H1 (cell line): ENCODE measurements around the gene ST6GALNAC4. TPM values are rescaled to one million over a fixed set of nuclear protein-coding genes. Genes with fewer than 3 reads are reported as not detected.

Experiments
- CTCF ChIA-PET: fragments of 300-600 bp; sonication (Branson Sonifier 250); formaldehyde crosslinking; loops from one replicate; lab custom pipeline; 2021; ENCODE audit not compliant: partially characterized antibody; lab: Charles Lee
- POLR2A ChIA-PET: fragments of 300-600 bp; sonication (Branson Sonifier 250); formaldehyde crosslinking; loops from one replicate; lab custom pipeline; 2021; ENCODE audit warnings: inconsistent platforms; ENCODE audit not compliant: partially characterized antibody; lab: Charles Lee
- DNase-seq, 2 experiments: peaks; one replicate each; pipeline versions ENCODE4 v3.0.0 to v3.0.0-alpha.2; 2010 to 2022; ENCODE audit warnings: low spot score in 2 of 2, low read depth in 1 of 2, mixed read lengths in 1 of 2
- FAIRE-seq: peaks from 2 replicates; lab custom pipeline; 2011; peaks lifted over from hg19 to GRCh38; lab: Jason Lieb, UNC
- H2AFZ ChIP-seq: 2 replicates; pipeline ENCODE4 v1.8.1; 2012; ENCODE audit warnings: low read length, inconsistent platforms
- H2AK5ac ChIP-seq: 2 replicates; pipeline ENCODE4 v1.6.1; 2013; ENCODE audit warnings: low read depth, low read length
- H2BK120ac ChIP-seq: replicated peaks from 2 replicates; pipeline ENCODE3; 2013; ENCODE audit warnings: low read depth, low read length, inconsistent platforms
- H2BK12ac ChIP-seq: 2 replicates; pipeline ENCODE4 v1.6.1; 2013; ENCODE audit warnings: low read depth, low read length
- H2BK15ac ChIP-seq: 2 replicates; pipeline ENCODE4 v1.6.1; 2013; ENCODE audit warnings: low read length
- H2BK20ac ChIP-seq: 2 replicates; pipeline ENCODE4 v1.6.1; 2013; ENCODE audit warnings: low read length
- H2BK5ac ChIP-seq: 2 replicates; pipeline ENCODE4 v1.6.1; 2013; ENCODE audit warnings: low read depth, low read length
- H3K14ac ChIP-seq: 2 replicates; pipeline ENCODE4 v1.6.1; 2013; ENCODE audit warnings: inconsistent platforms; ENCODE audit not compliant: insufficient read length
- H3K18ac ChIP-seq: 2 replicates; pipeline ENCODE4 v1.6.1; 2013; ENCODE audit warnings: low read length; ENCODE audit errors: extremely low read depth
- H3K23ac ChIP-seq: 2 replicates; pipeline ENCODE4 v1.6.1; 2013; ENCODE audit warnings: inconsistent platforms; ENCODE audit not compliant: insufficient read length
- H3K23me2 ChIP-seq: 2 replicates; pipeline ENCODE4 v1.6.1; 2013; ENCODE audit warnings: low read depth, low read length
- H3K27ac ChIP-seq: 2 replicates; pipeline ENCODE4 v1.6.1; 2011; ENCODE audit warnings: low read depth, low read length, inconsistent platforms
- H3K27me3 ChIP-seq, 4 experiments: replicated peaks in 1 of 4; 1 replicate in 1 of 4; 2 replicates in 3 of 4; pipeline versions ENCODE4 v1.6.1 to v1.8.1; 2011 to 2013; ENCODE audit warnings: low read length in 3 of 4, mild to moderate bottlenecking in 3 of 4, inconsistent platforms in 2 of 4, mixed read lengths in 2 of 4, moderate library complexity in 1 of 4; ENCODE audit not compliant: control insufficient read depth in 3 of 4, insufficient read depth in 3 of 4; ENCODE audit errors: extremely low read depth in 1 of 4
- H3K36me3 ChIP-seq, 4 experiments: 2 replicates each; pipeline versions ENCODE4 v1.6.1 to v1.8.1; 2011 to 2013; ENCODE audit warnings: mild to moderate bottlenecking in 4 of 4, low read length in 3 of 4, moderate library complexity in 2 of 4, control low read depth in 1 of 4, inconsistent platforms in 1 of 4; ENCODE audit not compliant: insufficient read depth in 4 of 4, control insufficient read depth in 2 of 4
- H3K4ac ChIP-seq: replicated peaks from 2 replicates; pipeline ENCODE3; 2013; ENCODE audit warnings: low read length, low read depth, mixed read lengths, inconsistent platforms; ENCODE audit not compliant: insufficient read length
- H3K4me1 ChIP-seq, 4 experiments: replicated peaks in 1 of 4; 1 replicate in 1 of 4; 2 replicates in 3 of 4; pipeline versions ENCODE4 v1.6.1 to v1.8.1; 2011 to 2013; ENCODE audit warnings: low read length in 3 of 4, inconsistent platforms in 2 of 4, mixed read lengths in 1 of 4; ENCODE audit not compliant: insufficient read depth in 4 of 4, control insufficient read depth in 3 of 4
- H3K4me2 ChIP-seq, 2 experiments: 2 replicates each; pipeline versions ENCODE4 v1.6.1 to v1.8.1; 2011 to 2013; ENCODE audit warnings: low read depth in 2 of 2, low read length in 2 of 2, control low read depth in 1 of 2, inconsistent platforms in 1 of 2, mild to moderate bottlenecking in 1 of 2; ENCODE audit not compliant: insufficient read depth in 1 of 2
- H3K4me3 ChIP-seq, 4 experiments: fragments of 200-600, 300-600 bp in 1 of 4; sonication (generic), shearing (Covaris generic), sonication (Bioruptor Twin) in 1 of 4; 2 replicates each; pipeline versions ENCODE4 v1.5.1 to v1.8.1; 2011 to 2016; ENCODE audit warnings: low read length in 4 of 4, low read depth in 3 of 4, control low read depth in 2 of 4, inconsistent platforms in 2 of 4, mild to moderate bottlenecking in 2 of 4, mixed read lengths in 1 of 4, moderate library complexity in 1 of 4; ENCODE audit not compliant: insufficient read depth in 2 of 4; ENCODE audit errors: extremely low read depth in 1 of 4
- H3K56ac ChIP-seq: replicated peaks from 2 replicates; pipeline ENCODE3; 2013; ENCODE audit warnings: low read depth, mild to moderate bottlenecking, mixed read lengths, low read length, inconsistent platforms; ENCODE audit not compliant: insufficient read length
- H3K79me1 ChIP-seq: 2 replicates; pipeline ENCODE4 v1.6.1; 2013; ENCODE audit warnings: low read depth, low read length, control low read depth
- H3K79me2 ChIP-seq, 2 experiments: 2 replicates each; pipeline versions ENCODE4 v1.6.1 to v1.8.1; 2012 to 2013; ENCODE audit warnings: low read length in 2 of 2, mild to moderate bottlenecking in 2 of 2, inconsistent platforms in 1 of 2; ENCODE audit not compliant: insufficient read depth in 2 of 2, control insufficient read depth in 1 of 2
- H3K9ac ChIP-seq, 4 experiments: replicated peaks in 1 of 4; 1 replicate in 1 of 4; 2 replicates in 3 of 4; pipeline versions ENCODE4 v1.6.1 to v1.8.1; 2011 to 2013; ENCODE audit warnings: low read depth in 3 of 4, low read length in 3 of 4, control low read depth in 2 of 4, mild to moderate bottlenecking in 2 of 4, moderate library complexity in 2 of 4, inconsistent platforms in 1 of 4; ENCODE audit errors: extremely low read depth in 1 of 4
- H3K9me3 ChIP-seq, 2 experiments: 2 replicates each; pipeline versions ENCODE4 v1.6.1 to v1.8.1; 2012 to 2013; ENCODE audit warnings: mild to moderate bottlenecking in 2 of 2, moderate library complexity in 2 of 2, control low read depth in 1 of 2, inconsistent platforms in 1 of 2, low read depth in 1 of 2, low read length in 1 of 2, mixed read lengths in 1 of 2; ENCODE audit not compliant: insufficient read depth in 2 of 2
- H4K20me1 ChIP-seq, 2 experiments: replicated peaks in 1 of 2; 2 replicates each; pipeline versions ENCODE3 to v1.8.1; 2011 to 2013; ENCODE audit warnings: inconsistent platforms in 2 of 2, low read length in 2 of 2, mild to moderate bottlenecking in 1 of 2; ENCODE audit not compliant: insufficient read depth in 2 of 2, control insufficient read depth in 1 of 2
- H4K5ac ChIP-seq: 2 replicates; pipeline ENCODE4 v1.6.1; 2013; ENCODE audit warnings: low read length, low read depth, mixed read lengths, inconsistent platforms; ENCODE audit not compliant: insufficient read length
- H4K8ac ChIP-seq: 2 replicates; pipeline ENCODE4 v1.8.0; 2013; ENCODE audit warnings: mild to moderate bottlenecking, moderate library complexity, low read length, inconsistent platforms; ENCODE audit not compliant: insufficient read depth; ENCODE audit errors: extremely low read depth
- H4K91ac ChIP-seq: replicated peaks from 2 replicates; pipeline ENCODE3; 2013; ENCODE audit warnings: low read length, mixed read lengths, inconsistent platforms; ENCODE audit not compliant: insufficient read length
- ASH2L ChIP-seq: fragments of 200-600, 300-600 bp; sonication (generic); IDR thresholded peaks from one replicate; pipeline ENCODE4 v1.7.1; 2017; ENCODE audit warnings: low read length
- JUN ChIP-seq: IDR thresholded peaks from 2 replicates; pipeline ENCODE4 v1.6.1; 2011; ENCODE audit warnings: low read depth, mild to moderate bottlenecking, improper control_type of control experiment, low read length
- KDM4A ChIP-seq: IDR thresholded peaks from one replicate; pipeline ENCODE4 v1.7.1; 2012; ENCODE audit warnings: low read depth, mild to moderate bottlenecking, moderate library complexity, low read length, inconsistent platforms; ENCODE audit not compliant: severe bottlenecking
- NANOG ChIP-seq: IDR thresholded peaks from 2 replicates; pipeline ENCODE4 v1.6.1; 2011; ENCODE audit warnings: low read length, low read depth, mild to moderate bottlenecking, inconsistent platforms; ENCODE audit not compliant: insufficient read depth, poor library complexity, severe bottlenecking
- POLR2A ChIP-seq, 2 experiments: IDR thresholded peaks; 1 replicate in 1 of 2; 2 replicates in 1 of 2; pipeline ENCODE4 v1.6.1; 2011; ENCODE audit warnings: low read depth in 2 of 2, low read length in 2 of 2, mild to moderate bottlenecking in 2 of 2; ENCODE audit errors: control extremely low read depth in 1 of 2
- SIN3A ChIP-seq, 2 experiments: IDR thresholded peaks in 1 of 2; conservative IDR thresholded peaks in 1 of 2; 2 replicates each; pipeline ENCODE4 v1.6.1; 2011 to 2012; ENCODE audit warnings: low read length in 2 of 2, improper control_type of control experiment in 1 of 2, low read depth in 1 of 2, mild to moderate bottlenecking in 1 of 2
- SIX5 ChIP-seq: IDR thresholded peaks from 2 replicates; pipeline ENCODE4 v1.6.1; 2011; ENCODE audit warnings: mild to moderate bottlenecking, low read depth, low read length
- SP1 ChIP-seq: IDR thresholded peaks from 2 replicates; pipeline ENCODE4 v1.6.1; 2011; ENCODE audit warnings: low read depth, low read length
- TAF1 ChIP-seq: IDR thresholded peaks from 2 replicates; pipeline ENCODE4 v1.6.1; 2011; ENCODE audit warnings: mild to moderate bottlenecking, low read depth, low read length
- TCF12 ChIP-seq: IDR thresholded peaks from 2 replicates; pipeline ENCODE4 v1.6.1; 2011; ENCODE audit warnings: low read depth, mild to moderate bottlenecking, low read length
- WGBS, 2 experiments: shearing (Covaris generic) in 1 of 2; methylation state at CpG; one replicate each; pipeline versions ENCODE4 v1.1.6 to v1.1.7; 2013 to 2015; ENCODE audit warnings: low lambda C conversion rate in 2 of 2, mixed read lengths in 2 of 2, inconsistent platforms in 1 of 2, low coverage in 1 of 2, missing lambda C conversion rate in 1 of 2; ENCODE audit not compliant: insufficient replicate concordance in 2 of 2, insufficient coverage in 1 of 2, insufficient read length in 1 of 2; ENCODE audit errors: extremely low coverage in 1 of 2, missing lambda C conversion rate in 1 of 2; 5-methylcytosine and 5-hydroxymethylcytosine counted together
- polyA plus RNA-seq, 7 experiments: library from polyadenylated mRNA; depleted of rRNA in 3 of 7; stranded (reverse) in 5 of 7; unstranded in 2 of 7; fragments of >200 nt in 5 of 7; fragments of 200-250 nt in 2 of 7; gene quantifications; 1 replicate in 5 of 7; 2 replicates in 1 of 7; 4 replicates in 1 of 7; pipeline versions ENCODE4 v1.2.1 to v1.2.3, GENCODE V29; 2011 to 2013; ENCODE audit warnings: missing spikeins in 2 of 7, mixed read lengths in 2 of 7
- total RNA-seq: library from RNA; stranded (reverse); fragmentation: NEBNext Ultra II Directional; extraction: Animal tissue kit (Norgen Biotek cat#: 25700); gene quantifications from 2 replicates; pipeline ENCODE4 v1.2.1, GENCODE V29; 2021
- TF ChIP-seq, protein P1 (sequence below): IDR thresholded peaks from 2 replicates; pipeline ENCODE4 v1.6.1; 2011; ENCODE audit warnings: low read depth, mild to moderate bottlenecking, low read length; ENCODE audit not compliant: insufficient read depth

The ST6GALNAC4 gene
- total and polyA plus RNA-seq, 2 of the 8 experiments (the other 6 are each of a cell fraction or from before 2014, with no cell fraction given): 21.8 to 34.1 TPM

DNA sequence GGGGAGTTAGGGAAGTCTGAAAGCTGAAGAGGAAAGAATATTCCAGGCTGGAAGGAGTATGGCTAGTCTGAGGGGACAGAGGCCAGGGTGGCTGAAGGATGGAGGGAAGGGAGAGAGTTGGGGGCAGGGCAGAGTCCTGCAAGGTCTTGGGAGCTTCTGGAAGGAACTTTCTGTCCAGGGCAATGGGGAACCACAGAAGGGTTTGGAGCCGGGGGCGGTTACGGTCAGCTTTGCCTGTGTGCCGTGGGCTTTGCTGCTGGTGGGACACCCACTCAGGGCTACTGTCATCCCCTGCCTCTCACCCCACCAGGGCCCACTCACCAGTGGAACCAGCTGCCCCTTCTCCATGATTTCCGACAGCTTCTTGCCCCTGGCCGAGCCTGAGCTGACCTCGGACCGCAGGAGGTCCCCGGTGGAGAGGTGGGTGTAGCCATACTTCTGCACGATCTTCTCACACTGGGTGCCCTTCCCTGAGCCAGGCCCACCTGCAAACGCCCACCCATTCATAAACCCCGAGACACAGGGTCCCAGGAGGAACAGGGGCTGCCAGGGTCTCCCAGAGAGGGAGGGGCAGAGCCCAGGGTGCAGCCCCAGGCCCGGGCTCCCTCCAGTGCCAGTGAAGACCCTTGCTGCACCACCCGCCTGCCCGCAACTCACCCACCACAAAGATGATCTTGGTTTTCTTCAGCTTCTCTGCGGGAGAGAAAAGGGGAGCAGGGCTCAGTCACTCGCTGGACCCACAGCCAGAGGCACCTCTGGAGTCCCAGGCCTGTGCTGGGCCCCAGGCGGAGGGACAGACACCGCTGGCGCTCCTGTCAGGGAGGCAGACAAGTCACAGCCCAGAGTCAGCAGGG lies 44.2 kb downstream of the ST6GALNAC4 start:
- no peak overlapping the region for H2AK5ac ChIP-seq
- no peak overlapping the region for H4K91ac ChIP-seq
- no peak overlapping the region for H3K18ac ChIP-seq
- no peak overlapping the region; the same call in 1 of the 2 replicates for H2BK5ac ChIP-seq
- H3K56ac ChIP-seq: no peak overlapping the region
- 0 out of 2 replicates have a peak overlapping the region, but pooled peaks have one; percentile 61 for H2BK15ac ChIP-seq
- H3K4me2 ChIP-seq: no peak overlapping the region
- no peak overlapping the region for H3K4me3 ChIP-seq
- WGBS, 2 experiments: 89% methylated on average over 20 of the region's 20 CpGs; no CpG with 5 or more reads in 1 of the 2 experiments
- no peaks in the 10 kb centered on the region for H3K9me3 ChIP-seq
- DNase-seq (no peak), FAIRE-seq (no peak)
- H2BK12ac ChIP-seq: no peak overlapping the region
- no peaks in the 10 kb centered on the region for H3K79me2 ChIP-seq
- no peak overlapping the region for H3K9ac ChIP-seq
- H3K4me1 ChIP-seq: peaks cover 0 to 14% (median 6%) of the 10 kb centered on the region in 4 experiments; a peak in 6 of 7 replicates
- no peaks in the 10 kb centered on the region for H3K79me1 ChIP-seq
- peak overlapping the region; percentile 4 for H4K8ac ChIP-seq
- TF ChIP-seq TCF12: no peak
- no peak for TF ChIP-seq SIN3A (conservative IDR thresholded peaks at IDR 0.05 in 1 of 2, IDR thresholded peaks at IDR 0.05 in 1 of 2; ENCODE audit: low read depth in 1 of 2, low read length in 2 of 2)
- no peak for TF ChIP-seq ASH2L
- TF ChIP-seq JUN: no peak
- no peak for TF ChIP-seq NANOG
- TF ChIP-seq KDM4A: no peak
- TF ChIP-seq TAF1: no peak
- TF ChIP-seq SP1: no peak
- TF ChIP-seq, protein P1, sequence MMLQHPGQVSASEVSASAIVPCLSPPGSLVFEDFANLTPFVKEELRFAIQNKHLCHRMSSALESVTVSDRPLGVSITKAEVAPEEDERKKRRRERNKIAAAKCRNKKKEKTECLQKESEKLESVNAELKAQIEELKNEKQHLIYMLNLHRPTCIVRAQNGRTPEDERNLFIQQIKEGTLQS: no peak
- TF ChIP-seq POLR2A (IDR thresholded peaks at IDR 0.05; ENCODE audit: control extremely low read depth in 1 of 2, low read depth in 2 of 2, low read length in 2 of 2): no peak
- no peak for TF ChIP-seq SIX5
- no peak overlapping the region; the same call in 1 of the 2 replicates for H3K27ac ChIP-seq
- H3K36me3 ChIP-seq: no peaks in the 10 kb centered on the region
- peaks cover 0 to 4% of the 10 kb centered on the region in 2 experiments for H4K20me1 ChIP-seq
- H3K23ac ChIP-seq: no peak overlapping the region
- no peak overlapping the region for H3K14ac ChIP-seq
- CTCF ChIA-PET: interaction anchor here (0.9 to 9.2 kb wide), 22 partner anchors 8 to 283 kb away, joined by 3 to 116 read pairs (median 4); partner anchors contain the start of genes ENG, ST6GALNAC6 and TOR2A
- H2AFZ ChIP-seq: no peak overlapping the region
- H3K4ac ChIP-seq: no peak overlapping the region
- H3K27me3 ChIP-seq: no peaks in the 10 kb centered on the region
- no peak overlapping the region for H2BK20ac ChIP-seq
- H3K23me2 ChIP-seq: peaks cover 2% of the 10 kb centered on the region; the same call in 1 of the 2 replicates
- no peak overlapping the region for H2BK120ac ChIP-seq
- POLR2A ChIA-PET: interaction anchor here (1.1 to 2.8 kb wide), 5 partner anchors 13 to 78 kb away, joined by 3 to 11 read pairs (median 4); partner anchors contain the start of gene ENG
- H4K5ac ChIP-seq: no peak overlapping the region
